H9 (cell line): Measurements from ENCODE around the gene CAPN12. TPM values are rescaled to one million over a fixed set of nuclear protein-coding genes. Genes with fewer than 3 reads are reported as not detected.

Source experiments
- DNase-seq: peaks from one replicate; pipeline ENCODE4 v3.0.0-alpha.2; 2017
- H2AFZ ChIP-seq: one replicate; pipeline ENCODE4 v1.6.1; 2013; ENCODE audit warnings: mild to moderate bottlenecking, low read length, control low read depth, moderate library complexity
- H2AK5ac ChIP-seq: 2 replicates; pipeline ENCODE4 v1.6.1; 2013; ENCODE audit warnings: low read length, control low read depth, mixed read lengths; ENCODE audit not compliant: insufficient read length
- H2BK120ac ChIP-seq: one replicate; pipeline ENCODE4 v1.6.1; 2013; ENCODE audit warnings: low read depth, mild to moderate bottlenecking, low read length, control low read depth, inconsistent platforms; ENCODE audit not compliant: poor library complexity, severe bottlenecking
- H2BK12ac ChIP-seq: 2 replicates; pipeline ENCODE4 v1.6.1; 2013; ENCODE audit warnings: low read length, control low read depth, mixed read lengths, low read depth; ENCODE audit not compliant: insufficient read length
- H2BK15ac ChIP-seq: 2 replicates; pipeline ENCODE4 v1.6.1; 2013; ENCODE audit warnings: low read depth, low read length, control low read depth
- H2BK20ac ChIP-seq: one replicate; pipeline ENCODE4 v1.6.1; 2013; ENCODE audit warnings: low read depth, mild to moderate bottlenecking, low read length, control low read depth, inconsistent platforms; ENCODE audit not compliant: poor library complexity, severe bottlenecking
- H2BK5ac ChIP-seq: 2 replicates; pipeline ENCODE4 v1.6.1; 2013; ENCODE audit warnings: low read length, control low read depth, mixed read lengths; ENCODE audit not compliant: insufficient read length
- H3K14ac ChIP-seq: 2 replicates; pipeline ENCODE4 v1.6.1; 2013; ENCODE audit warnings: low read length, control low read depth; ENCODE audit not compliant: insufficient read depth
- H3K18ac ChIP-seq: 2 replicates; pipeline ENCODE4 v1.6.1; 2013; ENCODE audit warnings: low read depth, mild to moderate bottlenecking, mixed read lengths, low read length, control low read depth; ENCODE audit not compliant: insufficient read length
- H3K23ac ChIP-seq: 2 replicates; pipeline ENCODE4 v1.6.1; 2013; ENCODE audit warnings: low read length, control low read depth, mixed read lengths, low read depth; ENCODE audit not compliant: insufficient read length
- H3K23me2 ChIP-seq: 2 replicates; pipeline ENCODE4 v1.6.1; 2013; ENCODE audit warnings: low read depth, mild to moderate bottlenecking, mixed read lengths, low read length, control low read depth; ENCODE audit not compliant: insufficient read length, poor library complexity, severe bottlenecking
- H3K27ac ChIP-seq: 2 replicates; pipeline ENCODE4 v1.5.1; 2013; ENCODE audit warnings: low read length, control low read depth, mixed read lengths, low read depth; ENCODE audit not compliant: insufficient read length
- H3K27me3 ChIP-seq: 2 replicates; pipeline ENCODE4 v1.6.1; 2013; ENCODE audit warnings: low read length, control low read depth, inconsistent platforms; ENCODE audit not compliant: insufficient read depth
- H3K4ac ChIP-seq: 2 replicates; pipeline ENCODE4 v1.6.1; 2013; ENCODE audit warnings: low read depth, mild to moderate bottlenecking, control low read depth, inconsistent platforms, low read length, moderate library complexity
- H3K4me1 ChIP-seq: 2 replicates; pipeline ENCODE4 v1.6.1; 2013; ENCODE audit warnings: low read length, control low read depth, inconsistent platforms; ENCODE audit not compliant: insufficient read depth
- H3K4me2 ChIP-seq: 2 replicates; pipeline ENCODE4 v1.6.1; 2013; ENCODE audit warnings: low read length, control low read depth, mixed read lengths; ENCODE audit not compliant: insufficient read length, insufficient read depth
- H3K56ac ChIP-seq: 2 replicates; pipeline ENCODE4 v1.6.1; 2013; ENCODE audit warnings: low read depth, mild to moderate bottlenecking, mixed read lengths, low read length, control low read depth; ENCODE audit not compliant: insufficient read length
- H3K79me1 ChIP-seq: 2 replicates; pipeline ENCODE4 v1.6.1; 2013; ENCODE audit warnings: low read depth, mild to moderate bottlenecking, moderate library complexity, low read length, control low read depth, inconsistent platforms; ENCODE audit not compliant: insufficient read depth, poor library complexity, severe bottlenecking
- H3K79me2 ChIP-seq: 2 replicates; pipeline ENCODE4 v1.6.1; 2013; ENCODE audit warnings: low read length, control low read depth, inconsistent platforms; ENCODE audit not compliant: insufficient read depth
- H3K9ac ChIP-seq: 2 replicates; pipeline ENCODE4 v1.6.1; 2013; ENCODE audit warnings: low read length, control low read depth, mixed read lengths; ENCODE audit not compliant: insufficient read length; ENCODE audit errors: extremely low read depth
- H3K9me3 ChIP-seq: one replicate; pipeline ENCODE4 v1.6.1; 2013; ENCODE audit warnings: low read depth, low read length, inconsistent platforms; ENCODE audit not compliant: control insufficient read depth
- H3T11ph ChIP-seq: one replicate; pipeline ENCODE4 v1.6.1; 2013; ENCODE audit warnings: mild to moderate bottlenecking, low read length, control low read depth, inconsistent platforms
- H4K20me1 ChIP-seq: one replicate; pipeline ENCODE4 v1.6.1; 2013; ENCODE audit not compliant: control insufficient read depth, insufficient read length, insufficient read depth
- H4K5ac ChIP-seq: 2 replicates; pipeline ENCODE4 v1.6.1; 2013; ENCODE audit warnings: low read depth, mild to moderate bottlenecking, mixed read lengths, low read length, control low read depth; ENCODE audit not compliant: insufficient read length
- H4K8ac ChIP-seq: replicated peaks from 2 replicates; pipeline ENCODE4 v1.6.1; 2013; ENCODE audit warnings: low read length, control low read depth, mixed read lengths, low read depth; ENCODE audit not compliant: insufficient read length
- H4K91ac ChIP-seq: 2 replicates; pipeline ENCODE4 v1.6.1; 2013; ENCODE audit warnings: low read depth, mild to moderate bottlenecking, moderate library complexity, mixed read lengths, low read length, control low read depth; ENCODE audit not compliant: insufficient read length
- H3K27ac Mint-ChIP-seq, 3 experiments: 2 replicates in 2 of 3; 3 replicates in 1 of 3; pipeline ENCODE4 v1.8.0; 2020 to 2021; ENCODE audit warnings: mixed read lengths in 3 of 3, mild to moderate bottlenecking in 1 of 3, moderate library complexity in 1 of 3
- H3K27me3 Mint-ChIP-seq: 2 replicates; pipeline ENCODE4 v1.8.0; 2021; ENCODE audit warnings: low read depth, mild to moderate bottlenecking, moderate library complexity, mixed read lengths
- H3K36me3 Mint-ChIP-seq, 3 experiments: 2 replicates in 2 of 3; 3 replicates in 1 of 3; pipeline ENCODE4 v1.8.0; 2020 to 2021; ENCODE audit warnings: low read depth in 3 of 3, mixed read lengths in 3 of 3; ENCODE audit not compliant: insufficient read depth in 1 of 3
- H3K4me1 Mint-ChIP-seq, 2 experiments: 2 replicates each; pipeline ENCODE4 v1.8.0; 2020; ENCODE audit warnings: mixed read lengths in 2 of 2
- H3K4me3 Mint-ChIP-seq, 2 experiments: 2 replicates in 1 of 2; 3 replicates in 1 of 2; pipeline ENCODE4 v1.8.0; 2020 to 2021; ENCODE audit warnings: mild to moderate bottlenecking in 2 of 2, mixed read lengths in 2 of 2, moderate library complexity in 1 of 2
- H3K9me3 Mint-ChIP-seq, 2 experiments: 2 replicates in 1 of 2; 3 replicates in 1 of 2; pipeline ENCODE4 v1.8.0; 2020; ENCODE audit warnings: mild to moderate bottlenecking in 2 of 2, mixed read lengths in 2 of 2, moderate library complexity in 1 of 2
- WGBS: extraction: QIAGEN DNeasy Blood & Tissue Kit; methylation state at CpG from one replicate; pipeline ENCODE4 v1.1.7; 2013; ENCODE audit warnings: missing lambda C conversion rate, low lambda C conversion rate, mixed read lengths; ENCODE audit not compliant: insufficient read length; ENCODE audit errors: extremely low coverage; 5-methylcytosine and 5-hydroxymethylcytosine counted together
- total RNA-seq: library from RNA; stranded (reverse); gene quantifications from 2 replicates; pipeline ENCODE4 v1.2.1, GENCODE V29; 2021
- TF ChIP-seq, protein P1 (sequence below): fragments of 200-600 bp; sonication (generic); conservative IDR thresholded peaks from 3 replicates; pipeline ENCODE4 v1.8.0; 2021; ENCODE audit warnings: antibody characterized with exemption, mild to moderate bottlenecking

Gene CAPN12
- total RNA-seq, 1 experiment from 2014 or later = 10.5 TPM

DNA sequence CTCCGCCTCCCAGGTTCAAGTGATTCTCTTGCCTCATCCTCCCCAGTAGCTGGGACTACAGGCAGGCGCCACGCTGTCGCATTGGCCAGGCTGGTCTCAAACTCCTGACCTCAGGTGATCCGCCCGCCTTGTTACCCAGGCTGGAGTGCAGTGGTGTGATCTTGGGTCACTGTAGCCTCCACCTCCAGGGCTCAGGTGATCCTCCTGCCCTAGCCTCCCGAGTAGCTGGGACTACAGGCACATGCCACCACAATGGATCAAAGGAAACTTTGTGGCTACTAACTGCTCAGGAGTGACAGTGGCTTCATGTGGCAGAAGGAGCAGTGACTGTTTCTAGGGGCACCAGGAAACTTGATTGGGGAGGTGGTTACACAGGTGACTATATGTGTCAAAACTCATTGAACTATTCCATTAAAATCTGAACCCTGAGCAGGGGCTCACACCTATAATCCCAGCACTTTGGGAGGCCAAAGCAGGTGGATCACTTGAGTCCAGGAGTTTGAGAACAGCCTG, 41.0 kb upstream of the CAPN12 start:
- Mint-ChIP-seq H3K27ac (no peak overlapping the region), H3K4me1 (peaks cover 3 to 9% of the 10 kb centered on the region in 2 experiments), H3K36me3 (no peaks in the 10 kb centered on the region), H3K9me3 (no peaks in the 10 kb centered on the region; a peak in 1 of 5 replicates), H3K27me3 (peaks cover 17% of the 10 kb centered on the region), H3K4me3 (no peak overlapping the region)
- no peak for DNase-seq
- H3K79me1 ChIP-seq = no peaks in the 10 kb centered on the region
- H3K9me3 ChIP-seq = no peaks in the 10 kb centered on the region
- H4K20me1 ChIP-seq = no peaks in the 10 kb centered on the region
- H3T11ph ChIP-seq = no peak overlapping the region
- no peak overlapping the region for H4K5ac ChIP-seq
- H3K14ac ChIP-seq = no peak overlapping the region
- H3K4ac ChIP-seq = no peak overlapping the region
- H3K79me2 ChIP-seq = no peaks in the 10 kb centered on the region
- H2AFZ ChIP-seq = no peak overlapping the region
- no peak overlapping the region for H4K91ac ChIP-seq
- no peak overlapping the region for H3K4me2 ChIP-seq
- H3K4me1 ChIP-seq = no peaks in the 10 kb centered on the region
- H2BK120ac ChIP-seq = no peak overlapping the region
- H3K27ac ChIP-seq = no peak overlapping the region
- no peak overlapping the region for H2BK12ac ChIP-seq
- WGBS = no CpG with 5 or more reads among the region's 7 CpGs
- H2BK20ac ChIP-seq = no peak overlapping the region
- H2AK5ac ChIP-seq = no peak overlapping the region
- H3K56ac ChIP-seq = no peak overlapping the region
- no peak overlapping the region for H2BK5ac ChIP-seq
- H4K8ac ChIP-seq = no peak overlapping the region
- H3K9ac ChIP-seq = no peak overlapping the region
- TF ChIP-seq, protein P1, sequence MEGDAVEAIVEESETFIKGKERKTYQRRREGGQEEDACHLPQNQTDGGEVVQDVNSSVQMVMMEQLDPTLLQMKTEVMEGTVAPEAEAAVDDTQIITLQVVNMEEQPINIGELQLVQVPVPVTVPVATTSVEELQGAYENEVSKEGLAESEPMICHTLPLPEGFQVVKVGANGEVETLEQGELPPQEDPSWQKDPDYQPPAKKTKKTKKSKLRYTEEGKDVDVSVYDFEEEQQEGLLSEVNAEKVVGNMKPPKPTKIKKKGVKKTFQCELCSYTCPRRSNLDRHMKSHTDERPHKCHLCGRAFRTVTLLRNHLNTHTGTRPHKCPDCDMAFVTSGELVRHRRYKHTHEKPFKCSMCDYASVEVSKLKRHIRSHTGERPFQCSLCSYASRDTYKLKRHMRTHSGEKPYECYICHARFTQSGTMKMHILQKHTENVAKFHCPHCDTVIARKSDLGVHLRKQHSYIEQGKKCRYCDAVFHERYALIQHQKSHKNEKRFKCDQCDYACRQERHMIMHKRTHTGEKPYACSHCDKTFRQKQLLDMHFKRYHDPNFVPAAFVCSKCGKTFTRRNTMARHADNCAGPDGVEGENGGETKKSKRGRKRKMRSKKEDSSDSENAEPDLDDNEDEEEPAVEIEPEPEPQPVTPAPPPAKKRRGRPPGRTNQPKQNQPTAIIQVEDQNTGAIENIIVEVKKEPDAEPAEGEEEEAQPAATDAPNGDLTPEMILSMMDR = no peak
- no peak overlapping the region for H3K23ac ChIP-seq
- no peaks in the 10 kb centered on the region for H3K23me2 ChIP-seq
- H3K18ac ChIP-seq = no peak overlapping the region
- no peaks in the 10 kb centered on the region for H3K27me3 ChIP-seq
- H2BK15ac ChIP-seq = no peak overlapping the region
